ENCODE data around the gene GPC5.

GRCh38 chr13:92661406-92661805, 1263.0 kb downstream of the GPC5 start:
- TF ChIP-seq POLR2A (IDR thresholded peaks at IDR 0.05), result no peak
- TF ChIP-seq CTCF (IDR thresholded peaks at IDR 0.05), result no peak
